Mesenchymal stem cell (in vitro differentiated cells and primary cell): ENCODE measurements around the gene OR2T5.
"Not testable (repeated sequence)": the region's sequence is repeated elsewhere in the genome, so short reads cannot be mapped to it uniquely, and the experiment has no call there.

Experiments used
- DNase-seq: peaks from one replicate; pipeline ENCODE4 v3.0.0-alpha.2; 2013
- H2AFZ ChIP-seq: one replicate; pipeline ENCODE4 v1.6.1; 2013; ENCODE audit warnings: low read depth, mild to moderate bottlenecking, control low read depth, inconsistent platforms, low read length, moderate library complexity
- H2AK5ac ChIP-seq: 2 replicates; pipeline ENCODE4 v1.6.1; 2013; ENCODE audit warnings: low read length, moderate library complexity, mild to moderate bottlenecking, inconsistent platforms; ENCODE audit not compliant: severe bottlenecking
- H2BK120ac ChIP-seq: one replicate; pipeline ENCODE4 v1.6.1; 2013; ENCODE audit warnings: low read depth, mild to moderate bottlenecking, inconsistent platforms, low read length, moderate library complexity
- H2BK12ac ChIP-seq, 2 experiments: one replicate each; pipeline ENCODE4 v1.6.1; 2013; ENCODE audit warnings: inconsistent platforms in 2 of 2, low read length in 2 of 2, mild to moderate bottlenecking in 2 of 2, moderate library complexity in 2 of 2, control low read depth in 1 of 2
- H2BK15ac ChIP-seq: one replicate; pipeline ENCODE4 v1.6.1; 2013; ENCODE audit warnings: mild to moderate bottlenecking, low read depth, inconsistent platforms; ENCODE audit not compliant: poor library complexity, severe bottlenecking
- H2BK5ac ChIP-seq: 2 replicates; pipeline ENCODE4 v1.6.1; 2013; ENCODE audit warnings: low read depth, mild to moderate bottlenecking, low read length, control low read depth, inconsistent platforms; ENCODE audit not compliant: poor library complexity, severe bottlenecking
- H3K14ac ChIP-seq, 2 experiments: one replicate each; pipeline ENCODE4 v1.6.1; 2013; ENCODE audit warnings: inconsistent platforms in 2 of 2, low read length in 2 of 2, control low read depth in 1 of 2, mild to moderate bottlenecking in 1 of 2, moderate library complexity in 1 of 2
- H3K18ac ChIP-seq, 2 experiments: one replicate each; pipeline ENCODE4 v1.6.1; 2013; ENCODE audit warnings: inconsistent platforms in 2 of 2, low read length in 2 of 2, control low read depth in 1 of 2, low read depth in 1 of 2, mild to moderate bottlenecking in 1 of 2
- H3K23ac ChIP-seq, 2 experiments: one replicate each; pipeline ENCODE4 v1.6.1; 2013; ENCODE audit warnings: inconsistent platforms in 2 of 2, low read length in 2 of 2, mild to moderate bottlenecking in 2 of 2, moderate library complexity in 2 of 2, control low read depth in 1 of 2
- H3K27ac ChIP-seq: 2 replicates; pipeline ENCODE4 v1.5.1; 2013; ENCODE audit warnings: mild to moderate bottlenecking, moderate library complexity, low read length, control low read depth, inconsistent platforms; ENCODE audit not compliant: poor library complexity, severe bottlenecking
- H3K27me3 ChIP-seq, 2 experiments: 2 replicates each; pipeline versions ENCODE4 v1.6.1 to v1.7.0; 2013; ENCODE audit warnings: low read length in 2 of 2, mild to moderate bottlenecking in 2 of 2, moderate library complexity in 2 of 2, control low read depth in 1 of 2, inconsistent platforms in 1 of 2; ENCODE audit not compliant: control insufficient read depth in 1 of 2, insufficient read depth in 1 of 2
- H3K36me3 ChIP-seq, 2 experiments: 2 replicates each; pipeline versions ENCODE4 v1.6.1 to v1.7.0; 2013; ENCODE audit warnings: low read length in 2 of 2, control low read depth in 1 of 2, inconsistent platforms in 1 of 2, low read depth in 1 of 2, mild to moderate bottlenecking in 1 of 2; ENCODE audit not compliant: insufficient read depth in 2 of 2, control insufficient read depth in 1 of 2
- H3K4ac ChIP-seq, 2 experiments: one replicate each; pipeline ENCODE4 v1.6.1; 2013; ENCODE audit warnings: inconsistent platforms in 2 of 2, low read length in 2 of 2, mild to moderate bottlenecking in 2 of 2, moderate library complexity in 2 of 2, control low read depth in 1 of 2, low read depth in 1 of 2
- H3K4me1 ChIP-seq: 2 replicates; pipeline ENCODE4 v1.6.1; 2013; ENCODE audit warnings: low read depth, low read length, control low read depth; ENCODE audit not compliant: control insufficient read depth, insufficient read depth
- H3K4me2 ChIP-seq: 2 replicates; pipeline ENCODE4 v1.6.1; 2013; ENCODE audit warnings: low read length, mild to moderate bottlenecking, inconsistent platforms; ENCODE audit not compliant: poor library complexity, severe bottlenecking
- H3K4me3 ChIP-seq, 2 experiments: 2 replicates each; pipeline versions ENCODE4 v1.5.1 to v1.7.0; 2013; ENCODE audit warnings: low read length in 2 of 2, mild to moderate bottlenecking in 2 of 2, control low read depth in 1 of 2, low read depth in 1 of 2; ENCODE audit not compliant: insufficient read depth in 1 of 2
- H3K79me1 ChIP-seq: replicated peaks from 2 replicates; pipeline ENCODE4 v1.6.1; 2013; ENCODE audit warnings: mild to moderate bottlenecking, control low read depth, low read length, inconsistent platforms; ENCODE audit not compliant: poor library complexity, severe bottlenecking
- H3K9ac ChIP-seq: 2 replicates; pipeline ENCODE4 v1.7.0; 2013; ENCODE audit warnings: mild to moderate bottlenecking, low read length, moderate library complexity
- H3K9me3 ChIP-seq: 2 replicates; pipeline ENCODE4 v1.7.0; 2013; ENCODE audit warnings: mild to moderate bottlenecking, low read length; ENCODE audit not compliant: control insufficient read depth
- H4K8ac ChIP-seq: one replicate; pipeline ENCODE4 v1.6.1; 2013; ENCODE audit warnings: inconsistent platforms, mild to moderate bottlenecking, low read length, moderate library complexity
- H4K91ac ChIP-seq: one replicate; pipeline ENCODE4 v1.6.1; 2013; ENCODE audit warnings: mild to moderate bottlenecking, low read length, inconsistent platforms
- WGBS: methylation state at CpG from one replicate; pipeline ENCODE4 v1.1.7; 2013; ENCODE audit warnings: mixed read lengths; 5-methylcytosine and 5-hydroxymethylcytosine counted together

Gene OR2T5

DNA sequence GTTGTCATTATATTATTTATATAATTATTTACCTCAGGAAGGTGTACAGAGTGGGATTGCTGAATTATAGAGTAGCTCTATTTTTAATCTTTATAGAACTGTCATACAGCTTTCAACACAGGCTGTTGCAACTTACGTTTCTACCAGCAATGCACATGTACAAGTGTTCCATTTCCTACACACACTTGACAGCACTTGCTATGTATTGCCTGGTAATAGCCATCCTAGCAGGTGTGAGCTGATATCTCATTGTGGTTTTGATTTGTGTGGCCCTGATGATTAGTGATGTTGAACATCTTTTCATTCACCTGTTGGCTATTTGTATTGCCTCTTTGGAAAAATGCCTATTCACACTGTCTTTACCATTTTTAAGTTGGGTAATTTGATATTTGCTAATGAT lies 12.7 kb upstream of the OR2T5 start:
- not testable (repeated sequence) for H3K4me2 ChIP-seq, H2BK15ac ChIP-seq, H3K9me3 ChIP-seq, H3K14ac ChIP-seq, H2AFZ ChIP-seq, H3K4ac ChIP-seq, H3K4me1 ChIP-seq, H3K27ac ChIP-seq, H2BK120ac ChIP-seq, H3K79me1 ChIP-seq, H3K18ac ChIP-seq, H2BK5ac ChIP-seq, H3K27me3 ChIP-seq, H3K4me3 ChIP-seq, H2BK12ac ChIP-seq, H3K23ac ChIP-seq, H2AK5ac ChIP-seq, H4K91ac ChIP-seq, H3K36me3 ChIP-seq, DNase-seq, H4K8ac ChIP-seq, H3K9ac ChIP-seq
- no CpG with 5 or more reads among the region's 1 CpG for WGBS

- not testable (repeated sequence) for H2BK120ac ChIP-seq, H2AK5ac ChIP-seq, H3K27me3 ChIP-seq, H2BK12ac ChIP-seq, H3K18ac ChIP-seq, H2BK15ac ChIP-seq, H3K4ac ChIP-seq, H3K36me3 ChIP-seq, H2BK5ac ChIP-seq, H3K9ac ChIP-seq, H2AFZ ChIP-seq, H3K4me2 ChIP-seq, H3K27ac ChIP-seq, H3K79me1 ChIP-seq, DNase-seq, H4K8ac ChIP-seq, H3K23ac ChIP-seq, H3K4me3 ChIP-seq, H4K91ac ChIP-seq, H3K14ac ChIP-seq, H3K9me3 ChIP-seq, H3K4me1 ChIP-seq
- 54% methylated on average over 9 of the region's 13 CpGs for WGBS
These were observed 6.5 kb upstream of the OR2T5 start for GRCh38 chr1:248481686-248482579.

DNA sequence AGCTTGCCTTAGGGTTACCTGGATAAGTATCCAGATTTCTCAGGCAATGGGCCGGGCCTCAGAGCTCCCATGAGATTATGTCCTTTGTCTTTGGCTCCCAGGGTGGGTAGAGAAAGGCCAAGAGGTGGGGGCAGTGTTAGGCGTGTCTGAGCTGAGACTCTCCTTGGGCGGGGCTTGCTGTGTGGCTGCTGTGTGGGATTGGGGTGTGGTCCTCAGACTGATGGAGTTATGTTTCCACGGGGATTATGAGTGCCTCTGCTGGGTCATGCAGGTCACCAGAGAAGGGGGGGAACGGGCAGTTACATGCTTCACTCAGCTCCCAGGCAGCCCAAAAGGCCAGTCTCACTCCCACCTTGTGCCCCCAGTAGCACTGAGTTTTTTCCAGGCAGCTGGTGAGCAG lies 8.3 kb downstream of the OR2T5 start:
- H3K27ac ChIP-seq, H4K8ac ChIP-seq, H2BK12ac ChIP-seq, H3K4me1 ChIP-seq, H3K4ac ChIP-seq, H3K36me3 ChIP-seq, H3K27me3 ChIP-seq, H3K18ac ChIP-seq, H2AK5ac ChIP-seq, H3K14ac ChIP-seq, H3K4me2 ChIP-seq, H2BK15ac ChIP-seq, DNase-seq, H4K91ac ChIP-seq, H3K79me1 ChIP-seq, H2AFZ ChIP-seq, H3K9ac ChIP-seq, H2BK120ac ChIP-seq, H2BK5ac ChIP-seq, H3K4me3 ChIP-seq, H3K9me3 ChIP-seq, H3K23ac ChIP-seq: not testable (repeated sequence)
- no CpG with 5 or more reads among the region's 5 CpGs for WGBS

DNA sequence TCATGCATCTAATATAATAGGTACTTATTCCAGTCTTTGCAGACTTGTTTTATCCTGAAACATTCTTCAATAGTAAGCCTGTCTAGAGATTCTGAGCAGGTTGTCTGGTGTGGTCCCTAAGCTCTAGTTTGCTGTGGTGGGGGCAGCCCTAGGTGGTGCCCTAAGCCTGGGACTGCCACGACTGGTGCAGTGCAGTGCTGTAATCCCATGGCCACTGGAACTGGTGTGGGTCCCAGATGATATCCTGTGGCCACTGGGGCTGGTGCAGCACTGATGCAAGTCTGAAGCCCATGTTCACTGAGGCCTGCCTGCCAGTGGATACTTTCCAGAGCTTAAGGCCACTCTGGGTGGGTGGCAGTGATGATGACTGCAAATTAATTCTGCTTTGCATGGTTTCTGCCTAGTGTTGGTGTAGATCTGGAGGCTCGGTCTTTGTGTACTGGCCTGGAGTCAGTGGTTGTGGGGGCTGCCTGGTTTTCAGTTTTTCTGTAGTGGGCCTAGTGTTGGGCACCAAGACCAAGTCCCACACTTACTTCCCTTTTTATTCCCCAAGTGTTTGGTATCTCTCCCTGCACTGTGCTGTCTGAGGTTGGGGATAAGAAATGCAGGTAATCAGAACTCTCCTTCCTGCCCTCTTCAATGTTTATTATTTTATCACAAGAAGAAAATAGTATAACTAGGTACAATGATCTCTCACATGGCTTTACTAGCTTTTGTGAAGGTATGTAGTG lies 12.1 kb downstream of the OR2T5 start:
- H3K4me3 ChIP-seq, H3K27me3 ChIP-seq, H3K4me1 ChIP-seq, H4K91ac ChIP-seq, H4K8ac ChIP-seq, H3K4me2 ChIP-seq, H2BK12ac ChIP-seq, H3K9me3 ChIP-seq, H2BK5ac ChIP-seq, H3K9ac ChIP-seq, H3K14ac ChIP-seq, H2AFZ ChIP-seq, H3K18ac ChIP-seq, H2AK5ac ChIP-seq, H3K27ac ChIP-seq, H2BK15ac ChIP-seq, DNase-seq, H2BK120ac ChIP-seq, H3K36me3 ChIP-seq, H3K79me1 ChIP-seq, H3K23ac ChIP-seq, H3K4ac ChIP-seq: not testable (repeated sequence)
- no CpG with 5 or more reads among the region's 2 CpGs for WGBS
